ENCODE results near the gene HOXA11.

Gene HOXA11

GRCh38 chr7:27139334-27140125, 45.5 kb downstream of the HOXA11 start:
- TF ChIP-seq GLIS3 (CRISPR knock-in tag; IDR thresholded peaks at IDR 0.05) (no peak), CSDC2 (CRISPR knock-in tag; IDR thresholded peaks at IDR 0.05) (no peak), ZNF565 (CRISPR knock-in tag; conservative IDR thresholded peaks at IDR 0.05; ENCODE audit: low read depth) (no peak), TOX (CRISPR knock-in tag; IDR thresholded peaks at IDR 0.05; ENCODE audit: borderline replicate concordance) (no peak), ZNF8 (CRISPR knock-in tag; IDR thresholded peaks at IDR 0.05) (no peak)
- ATAC-seq, result no peak

GRCh38 chr7:27138985-27139333, 46.1 kb downstream of the HOXA11 start:
- no peak for ATAC-seq

GRCh38 chr7:27138472-27138871, 46.6 kb downstream of the HOXA11 start:
- no peak for ATAC-seq
- no peak for TF ChIP-seq ZFP30 (CRISPR knock-in tag; IDR thresholded peaks at IDR 0.05)
- no peak for TF ChIP-seq PATZ1 (CRISPR knock-in tag; IDR thresholded peaks at IDR 0.05; ENCODE audit: borderline replicate concordance)
- TF ChIP-seq POU6F1 (CRISPR knock-in tag; IDR thresholded peaks at IDR 0.05; ENCODE audit: borderline replicate concordance, low read depth), result no peak
- no peak for TF ChIP-seq ZNF70 (CRISPR knock-in tag; IDR thresholded peaks at IDR 0.05)
- TF ChIP-seq ZC3H10 (CRISPR knock-in tag; IDR thresholded peaks at IDR 0.05), result no peak
- TF ChIP-seq CSRNP3 (CRISPR knock-in tag; IDR thresholded peaks at IDR 0.05), result no peak
- no peak for TF ChIP-seq ISL1 (CRISPR knock-in tag; IDR thresholded peaks at IDR 0.05)

More at GRCh38 chr7:27138985-27139333, 46.1 kb downstream of the HOXA11 start:
- TF ChIP-seq ZFP30 (CRISPR knock-in tag; IDR thresholded peaks at IDR 0.05), result no peak
- TF ChIP-seq POU6F1 (CRISPR knock-in tag; IDR thresholded peaks at IDR 0.05; ENCODE audit: borderline replicate concordance, low read depth), result no peak
- no peak for TF ChIP-seq CSRNP3 (CRISPR knock-in tag; IDR thresholded peaks at IDR 0.05)
- TF ChIP-seq PATZ1 (CRISPR knock-in tag; IDR thresholded peaks at IDR 0.05; ENCODE audit: borderline replicate concordance), result no peak
- no peak for TF ChIP-seq ZNF70 (CRISPR knock-in tag; IDR thresholded peaks at IDR 0.05)
- no peak for TF ChIP-seq CSDC2 (CRISPR knock-in tag; IDR thresholded peaks at IDR 0.05)
- TF ChIP-seq TOX (CRISPR knock-in tag; IDR thresholded peaks at IDR 0.05; ENCODE audit: borderline replicate concordance), result no peak
- no peak for TF ChIP-seq ARNTL (CRISPR knock-in tag; IDR thresholded peaks at IDR 0.05; ENCODE audit: borderline replicate concordance, low read depth)
- no peak for TF ChIP-seq ISL1 (CRISPR knock-in tag; IDR thresholded peaks at IDR 0.05)
- no peak for TF ChIP-seq OSR1 (CRISPR knock-in tag; IDR thresholded peaks at IDR 0.05)
- no peak for TF ChIP-seq RARB (CRISPR knock-in tag; IDR thresholded peaks at IDR 0.05)
- TF ChIP-seq SNAI2 (CRISPR knock-in tag; IDR thresholded peaks at IDR 0.05), result no peak
- no peak for TF ChIP-seq ESRRG (CRISPR knock-in tag; IDR thresholded peaks at IDR 0.05)
- no peak for TF ChIP-seq ZC3H10 (CRISPR knock-in tag; IDR thresholded peaks at IDR 0.05)
- no peak for TF ChIP-seq ZFP3 (CRISPR knock-in tag; IDR thresholded peaks at IDR 0.05)
- no peak for TF ChIP-seq ZNF8 (CRISPR knock-in tag; IDR thresholded peaks at IDR 0.05)
- TF ChIP-seq CREB5 (CRISPR knock-in tag; IDR thresholded peaks at IDR 0.05; ENCODE audit: low read depth), result no peak
- TF ChIP-seq PPARA (CRISPR knock-in tag; IDR thresholded peaks at IDR 0.05; ENCODE audit: borderline replicate concordance), result no peak
- TF ChIP-seq BACH2 (CRISPR knock-in tag; IDR thresholded peaks at IDR 0.05; ENCODE audit: borderline replicate concordance), result no peak

All from SK-N-SH treated with all-trans-retinoic acid at 6 μM for 48 hours (cell line).